ENCODE data around the gene FNDC8.

DNA sequence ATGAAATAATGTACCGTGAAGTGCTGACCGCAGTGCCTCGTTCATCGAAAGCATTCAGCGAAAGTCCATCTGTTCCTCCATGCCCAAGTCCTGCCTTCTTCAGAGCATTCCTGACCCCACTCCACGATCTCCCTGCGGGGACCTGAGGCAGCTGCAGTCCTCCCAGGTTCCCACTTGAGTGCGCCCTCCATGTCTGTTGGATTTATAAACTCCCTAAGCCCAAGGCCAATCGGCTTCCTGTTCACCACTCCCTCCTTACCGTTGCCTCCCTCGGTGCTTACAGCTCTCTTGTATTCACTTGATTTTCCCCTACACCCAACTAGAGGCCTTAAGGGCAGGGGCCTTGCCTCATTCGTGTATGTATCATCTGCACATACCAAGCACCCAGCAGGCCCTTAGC is 4.6 kb upstream of the FNDC8 start:
- no peak for TF ChIP-seq POLR2A (IDR thresholded peaks at IDR 0.05)
- TF ChIP-seq, protein P1, sequence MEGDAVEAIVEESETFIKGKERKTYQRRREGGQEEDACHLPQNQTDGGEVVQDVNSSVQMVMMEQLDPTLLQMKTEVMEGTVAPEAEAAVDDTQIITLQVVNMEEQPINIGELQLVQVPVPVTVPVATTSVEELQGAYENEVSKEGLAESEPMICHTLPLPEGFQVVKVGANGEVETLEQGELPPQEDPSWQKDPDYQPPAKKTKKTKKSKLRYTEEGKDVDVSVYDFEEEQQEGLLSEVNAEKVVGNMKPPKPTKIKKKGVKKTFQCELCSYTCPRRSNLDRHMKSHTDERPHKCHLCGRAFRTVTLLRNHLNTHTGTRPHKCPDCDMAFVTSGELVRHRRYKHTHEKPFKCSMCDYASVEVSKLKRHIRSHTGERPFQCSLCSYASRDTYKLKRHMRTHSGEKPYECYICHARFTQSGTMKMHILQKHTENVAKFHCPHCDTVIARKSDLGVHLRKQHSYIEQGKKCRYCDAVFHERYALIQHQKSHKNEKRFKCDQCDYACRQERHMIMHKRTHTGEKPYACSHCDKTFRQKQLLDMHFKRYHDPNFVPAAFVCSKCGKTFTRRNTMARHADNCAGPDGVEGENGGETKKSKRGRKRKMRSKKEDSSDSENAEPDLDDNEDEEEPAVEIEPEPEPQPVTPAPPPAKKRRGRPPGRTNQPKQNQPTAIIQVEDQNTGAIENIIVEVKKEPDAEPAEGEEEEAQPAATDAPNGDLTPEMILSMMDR (IDR thresholded peaks at IDR 0.05), result no peak
